DMS79 treated with DMSO at 0.1 percent for 48 hours (cell line): ENCODE results near the gene FCHSD2.
"Not testable (repeated sequence)": the region's sequence is repeated elsewhere in the genome, so short reads cannot be mapped to it uniquely, and the experiment has no call there.

Experiments used
- DNase-seq: peaks from one replicate; lab custom pipeline; 2025; lab: John Stamatoyannopoulos, UW

The FCHSD2 gene

GRCh38 chr11:72869831-72870230, 272.3 kb downstream of the FCHSD2 start:
- DNase-seq = no peak

- DNase-seq = no peak
Observed at GRCh38 chr11:72867970-72868369, 274.1 kb downstream of the FCHSD2 start.

- no peak for DNase-seq
Observed at GRCh38 chr11:72864702-72865655, 277.1 kb downstream of the FCHSD2 start.

- no peak for DNase-seq
Observed at GRCh38 chr11:72863916-72864315, 278.2 kb downstream of the FCHSD2 start.

GRCh38 chr11:72863091-72863490, 279.0 kb downstream of the FCHSD2 start:
- no peak for DNase-seq

GRCh38 chr11:72860592-72860991, 281.5 kb downstream of the FCHSD2 start:
- DNase-seq = no peak

- DNase-seq = no peak
Observed at GRCh38 chr11:72860010-72860409, 282.1 kb downstream of the FCHSD2 start.

GRCh38 chr11:72859126-72859525, 283.0 kb downstream of the FCHSD2 start:
- DNase-seq = no peak

- DNase-seq = not testable (repeated sequence)
Observed at GRCh38 chr11:72858267-72858666, 283.9 kb downstream of the FCHSD2 start.

- no peak for DNase-seq
Observed at GRCh38 chr11:72856551-72857345, 285.4 kb downstream of the FCHSD2 start.

GRCh38 chr11:72856065-72856464, 286.1 kb downstream of the FCHSD2 start:
- DNase-seq = no peak

GRCh38 chr11:72851726-72852125, 290.4 kb downstream of the FCHSD2 start:
- DNase-seq = no peak

- DNase-seq = no peak
Observed at GRCh38 chr11:72850832-72851231, 291.3 kb downstream of the FCHSD2 start.

- DNase-seq = no peak
Observed at GRCh38 chr11:72848846-72849466, 293.2 kb downstream of the FCHSD2 start.

- DNase-seq = no peak
Observed at GRCh38 chr11:72844356-72844755, 297.8 kb downstream of the FCHSD2 start.

- DNase-seq = no peak
Observed at GRCh38 chr11:72842653-72843330, 299.3 kb downstream of the FCHSD2 start.

- no peak for DNase-seq
Observed at GRCh38 chr11:72842126-72842525, 300.0 kb downstream of the FCHSD2 start.

GRCh38 chr11:72841397-72841796, 300.7 kb downstream of the FCHSD2 start:
- no peak for DNase-seq

GRCh38 chr11:72840780-72841179, 301.3 kb downstream of the FCHSD2 start:
- no peak for DNase-seq

GRCh38 chr11:72838691-72839305, 303.3 kb downstream of the FCHSD2 start:
- no peak for DNase-seq

- DNase-seq = no peak
Observed at GRCh38 chr11:72836111-72836510, 306.0 kb downstream of the FCHSD2 start.
